Head of caudate nucleus (tissue), 42 donors: Measurements from ENCODE around the gene ATXN7.

Experiments used
- DNase-seq, 42 donors: peaks; one replicate each; pipeline versions ENCODE4 v3.0.0 to v3.0.0-alpha.2; 2020 to 2021; ENCODE audit warnings: mixed read lengths in 7 of 42
- intact Hi-C: fragments of 100-400 bp; cut with DNase I; formaldehyde crosslinking; loops from one replicate; pipeline ENCODE4 v1.15.0; 2022

The ATXN7 gene

GRCh38 chr3:63863150-63864007 is at the start of gene ATXN7, which contains the start of gene THOC7:
TSS of gene ATXN7 (plus strand) at chr3:63863867. CDS start at chr3:63912599, 48,732 bp downstream.
TSS of gene THOC7 (minus strand) at chr3:63863805. CDS start at chr3:63863790, 15 bp downstream.
- intact Hi-C loops = loop anchor here (2.0 kb wide), 1 partner anchor 49 kb away; the partner anchor contains the start of gene SCAANT1
- DNase-seq = peak; percentile 11 to 85 (median 68)

- DNase-seq = no peak
Observed at GRCh38 chr3:63814237-63814636, 49.4 kb upstream of the ATXN7 start.

GRCh38 chr3:63817225-63817624 is 46.4 kb upstream of the ATXN7 start:
- DNase-seq = no peak
- intact Hi-C loops = no loop called here

More at GRCh38 chr3:63814237-63814636, 49.4 kb upstream of the ATXN7 start:
- intact Hi-C loops = no loop called here

GRCh38 chr3:63818282-63819150 is 45.2 kb upstream of the ATXN7 start:
- intact Hi-C loops = loop anchor here (2.0 kb wide), 1 partner anchor 468 kb away; no protein-coding TSS in a partner anchor

GRCh38 chr3:63819151-63819398 is 44.6 kb upstream of the ATXN7 start, which contains the start of gene C3orf49:
TSS of gene C3orf49 (plus strand) at chr3:63819299. CDS start at chr3:63819472, 173 bp downstream.
- no peak for DNase-seq
- intact Hi-C loops = loop anchor here (2.0 kb wide), 1 partner anchor 468 kb away; no protein-coding TSS in a partner anchor

More at GRCh38 chr3:63818282-63819150, 45.2 kb upstream of the ATXN7 start:
- peak in 40 of 42 donors; percentile 23 to 92 (median 75) for DNase-seq

GRCh38 chr3:63824309-63824708 is 39.4 kb upstream of the ATXN7 start:
- intact Hi-C loops = no loop called here
- DNase-seq = no peak

- DNase-seq = no peak
Observed at GRCh38 chr3:63830526-63830925, 33.1 kb upstream of the ATXN7 start.

GRCh38 chr3:63832395-63832794 is 31.3 kb upstream of the ATXN7 start:
- intact Hi-C loops = no loop called here
- DNase-seq = peak in 1 of 42 donors; percentile 7

More at GRCh38 chr3:63830526-63830925, 33.1 kb upstream of the ATXN7 start:
- intact Hi-C loops = no loop called here

- intact Hi-C loops = no loop called here
- DNase-seq = no peak
Observed at GRCh38 chr3:63841704-63842103, 22.0 kb upstream of the ATXN7 start.

GRCh38 chr3:63842127-63842526 is 21.5 kb upstream of the ATXN7 start:
- no peak for DNase-seq
- intact Hi-C loops = no loop called here

GRCh38 chr3:63845215-63845614 is 18.5 kb upstream of the ATXN7 start:
- intact Hi-C loops = no loop called here

GRCh38 chr3:63847718-63848450 is 15.8 kb upstream of the ATXN7 start:
- no peak for DNase-seq
- intact Hi-C loops = no loop called here

More at GRCh38 chr3:63845215-63845614, 18.5 kb upstream of the ATXN7 start:
- DNase-seq = no peak

- intact Hi-C loops = no loop called here
Observed at GRCh38 chr3:63849175-63849574, 14.5 kb upstream of the ATXN7 start.

GRCh38 chr3:63851287-63851686 is 12.4 kb upstream of the ATXN7 start:
- intact Hi-C loops = no loop called here

More at GRCh38 chr3:63849175-63849574, 14.5 kb upstream of the ATXN7 start:
- no peak for DNase-seq

GRCh38 chr3:63853106-63853505 is 10.6 kb upstream of the ATXN7 start:
- DNase-seq = no peak
- intact Hi-C loops = no loop called here

More at GRCh38 chr3:63851287-63851686, 12.4 kb upstream of the ATXN7 start:
- no peak for DNase-seq

GRCh38 chr3:63855333-63855940 is 8.2 kb upstream of the ATXN7 start:
- DNase-seq = no peak
- intact Hi-C loops = no loop called here

GRCh38 chr3:63857311-63857710 is 6.4 kb upstream of the ATXN7 start:
- intact Hi-C loops = no loop called here
- DNase-seq = no peak

- no peak for DNase-seq
- intact Hi-C loops = no loop called here
Observed at GRCh38 chr3:63860776-63861175, 2.9 kb upstream of the ATXN7 start.
